Gastroesophageal sphincter (tissue), 3 donors: ENCODE results near the gene RGS10.
"Not testable (repeated sequence)": the region's sequence is repeated elsewhere in the genome, so short reads cannot be mapped to it uniquely, and the experiment has no call there.

Experiments
- CTCF ChIP-seq, 4 experiments: fragments of 200-600 bp in 2 of 4; fragments of 450-650 bp in 2 of 4; sonication (generic) in 1 of 4; IDR thresholded peaks; one replicate each; pipeline ENCODE4 v1.5.1; 2017 to 2019; ENCODE audit warnings: antibody characterized with exemption in 4 of 4, mild to moderate bottlenecking in 2 of 4, moderate library complexity in 2 of 4
- POLR2A ChIP-seq, 2 donors: fragments of 450-650 bp; IDR thresholded peaks; one replicate each; pipeline ENCODE4 v1.6.1; 2017; ENCODE audit warnings: antibody characterized with exemption in 2 of 2, mild to moderate bottlenecking in 2 of 2, moderate library complexity in 1 of 2

- not testable (repeated sequence) for TF ChIP-seq CTCF, POLR2A (IDR thresholded peaks at IDR 0.05)
Measured at GRCh38 chr10:119559511-119559910, 17.0 kb upstream of the RGS10 start.
